Stimulated activated naive CD8-positive, alpha-beta T cell treated with anti-CD3 and anti-CD28 coated beads, Interleukin-15, Interleukin-2, amounts not matched to agents 100 ng/mL and 50 ng/mL, for 24 hours (primary cell): ENCODE results near the gene MAFB.

Experiments
- H3K27ac Mint-ChIP-seq: one replicate; pipeline ENCODE4 v1.8.0; 2021; ENCODE audit warnings: mild to moderate bottlenecking, mixed read lengths
- H3K27me3 Mint-ChIP-seq: one replicate; pipeline ENCODE4 v1.8.0; 2021; ENCODE audit warnings: mixed read lengths
- H3K36me3 Mint-ChIP-seq: one replicate; pipeline ENCODE4 v1.8.0; 2021; ENCODE audit warnings: low read depth, mixed read lengths
- H3K4me1 Mint-ChIP-seq: one replicate; pipeline ENCODE4 v1.8.0; 2021; ENCODE audit warnings: low read depth, mixed read lengths
- H3K4me3 Mint-ChIP-seq: one replicate; pipeline ENCODE4 v1.8.0; 2021; ENCODE audit warnings: mild to moderate bottlenecking, mixed read lengths
- H3K9me3 Mint-ChIP-seq: one replicate; pipeline ENCODE4 v1.8.0; 2021; ENCODE audit warnings: mixed read lengths

Gene MAFB

DNA sequence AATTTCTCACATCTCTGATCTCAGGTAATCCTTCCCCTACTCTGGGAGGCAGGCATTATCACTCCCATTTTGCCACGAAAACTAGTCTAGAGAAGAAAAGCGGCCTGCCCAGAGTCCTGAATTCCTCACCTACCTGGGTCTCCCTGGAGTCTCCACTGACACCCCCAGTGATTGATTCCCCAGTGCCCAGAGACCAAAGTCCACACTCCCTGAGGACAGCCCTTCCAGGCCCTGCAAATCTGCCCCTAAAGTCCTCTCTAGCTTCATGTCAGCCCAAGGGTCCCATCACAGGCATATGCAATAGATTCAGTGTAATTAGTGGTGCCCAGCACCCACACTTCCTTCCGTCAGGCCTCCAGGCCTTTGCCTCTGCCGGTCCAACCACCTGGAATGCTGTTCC is 47.2 kb downstream of the MAFB start:
- Mint-ChIP-seq H3K4me1 (no peaks in the 10 kb centered on the region), H3K36me3 (no peaks in the 10 kb centered on the region), H3K27me3 (peaks cover 10% of the 10 kb centered on the region), H3K4me3 (no peak overlapping the region), H3K9me3 (no peaks in the 10 kb centered on the region), H3K27ac (no peak overlapping the region)

DNA sequence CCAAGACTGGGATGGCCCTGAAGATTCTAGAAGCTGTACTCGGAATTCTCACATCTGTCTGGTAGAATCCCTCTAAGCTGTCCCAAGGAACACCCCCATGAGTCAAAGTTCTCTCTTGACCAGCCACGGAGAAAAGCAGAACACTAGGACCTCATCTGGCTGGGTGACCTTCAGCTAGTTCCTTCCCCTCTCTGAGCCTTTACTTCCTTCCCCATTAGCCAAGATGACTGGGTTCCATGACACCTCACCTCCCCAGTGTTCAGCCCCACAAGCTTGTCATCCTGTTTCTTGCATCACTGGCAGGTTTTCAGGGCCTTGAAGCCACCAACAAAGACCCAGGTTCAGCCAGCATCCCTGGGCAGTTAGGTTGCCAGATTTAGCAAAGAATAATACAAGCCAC is 47.8 kb downstream of the MAFB start:
- Mint-ChIP-seq H3K27ac (no peak overlapping the region), H3K4me1 (no peaks in the 10 kb centered on the region), H3K36me3 (no peaks in the 10 kb centered on the region), H3K9me3 (no peaks in the 10 kb centered on the region), H3K27me3 (peaks cover 10% of the 10 kb centered on the region), H3K4me3 (no peak overlapping the region)

DNA sequence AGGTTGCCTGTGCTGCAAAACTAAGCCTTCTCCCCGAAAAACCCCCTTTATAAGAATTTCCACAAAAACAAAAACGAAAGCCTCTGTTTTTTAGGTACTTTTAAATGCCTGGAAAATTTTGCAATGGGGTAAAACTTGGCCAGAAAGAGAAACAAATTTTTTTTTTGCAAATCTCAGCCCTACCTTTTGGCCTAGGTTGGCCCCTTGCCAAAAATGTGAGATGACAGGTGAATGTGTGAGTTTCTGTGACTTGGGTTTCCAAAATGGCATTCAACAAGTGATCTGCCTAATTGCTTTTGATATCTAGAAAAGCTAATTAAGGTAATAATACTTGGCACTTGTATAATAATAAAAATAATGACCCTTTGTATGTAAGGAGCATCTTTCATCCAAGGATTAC is 48.4 kb downstream of the MAFB start:
- Mint-ChIP-seq H3K4me1 (no peaks in the 10 kb centered on the region), H3K4me3 (no peak overlapping the region), H3K9me3 (no peaks in the 10 kb centered on the region), H3K36me3 (no peaks in the 10 kb centered on the region), H3K27ac (no peak overlapping the region), H3K27me3 (peaks cover 7% of the 10 kb centered on the region)

DNA sequence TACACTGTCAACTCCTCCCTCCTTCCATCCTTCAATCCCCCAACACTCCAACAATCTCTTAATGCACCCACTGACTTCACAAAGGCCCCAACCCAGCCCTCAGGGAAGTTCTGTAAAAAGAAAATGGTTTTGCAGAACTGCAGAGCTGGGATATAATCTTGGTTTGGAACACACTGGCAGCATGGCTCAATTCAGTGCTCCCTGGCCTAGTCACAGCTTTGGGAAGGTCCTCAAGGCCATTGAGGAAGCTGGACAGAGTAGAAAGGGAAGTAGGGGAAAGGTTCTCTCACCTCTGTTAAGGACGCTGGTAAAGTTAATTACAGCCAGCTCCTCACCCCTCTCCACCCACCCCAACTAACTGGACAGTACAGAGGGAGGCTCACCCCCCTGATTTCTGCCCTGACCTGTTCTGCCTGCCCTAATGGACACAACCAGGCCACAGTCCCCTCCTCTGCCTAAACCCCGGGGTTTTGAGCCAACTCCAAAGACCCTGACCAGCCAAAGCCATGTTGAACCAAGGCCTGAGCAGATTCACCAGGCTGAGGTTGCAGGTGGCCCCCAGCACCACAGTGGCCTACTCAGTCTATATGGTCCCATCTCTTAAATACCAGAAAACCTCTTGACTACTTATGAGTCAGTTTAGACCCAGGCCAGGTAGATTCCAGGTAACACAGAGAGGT is 49.2 kb downstream of the MAFB start:
- H3K36me3 Mint-ChIP-seq, result no peaks in the 10 kb centered on the region
- H3K27ac Mint-ChIP-seq, result no peak overlapping the region
- H3K4me1 Mint-ChIP-seq, result no peaks in the 10 kb centered on the region

DNA sequence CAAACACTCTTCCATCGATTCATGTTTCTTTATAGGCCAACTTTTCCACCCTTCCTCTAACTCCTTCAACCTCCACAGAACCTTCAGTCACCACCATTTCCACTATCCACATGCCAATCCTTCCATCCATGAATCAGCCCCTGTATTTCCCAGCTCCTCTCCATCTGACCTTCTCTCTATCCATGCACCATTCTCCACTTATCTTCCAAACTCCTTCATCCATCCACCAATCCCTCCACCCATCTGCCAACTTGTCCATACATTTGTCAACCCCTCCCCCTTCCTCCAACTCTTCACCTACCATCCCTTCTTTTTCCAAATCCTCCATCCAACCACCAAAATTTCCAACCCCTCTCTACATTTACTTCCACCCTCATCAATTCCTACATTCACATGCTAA is 49.9 kb downstream of the MAFB start:
- H3K4me1 Mint-ChIP-seq, result no peaks in the 10 kb centered on the region
- H3K9me3 Mint-ChIP-seq, result no peaks in the 10 kb centered on the region
- H3K27me3 Mint-ChIP-seq, result peaks cover 7% of the 10 kb centered on the region
- no peak overlapping the region for H3K27ac Mint-ChIP-seq
- no peaks in the 10 kb centered on the region for H3K36me3 Mint-ChIP-seq
- H3K4me3 Mint-ChIP-seq, result no peak overlapping the region

More for the DNA sequence above, 49.2 kb downstream of the MAFB start:
- Mint-ChIP-seq H3K9me3 (no peaks in the 10 kb centered on the region), H3K4me3 (no peak overlapping the region), H3K27me3 (peaks cover 7% of the 10 kb centered on the region)

DNA sequence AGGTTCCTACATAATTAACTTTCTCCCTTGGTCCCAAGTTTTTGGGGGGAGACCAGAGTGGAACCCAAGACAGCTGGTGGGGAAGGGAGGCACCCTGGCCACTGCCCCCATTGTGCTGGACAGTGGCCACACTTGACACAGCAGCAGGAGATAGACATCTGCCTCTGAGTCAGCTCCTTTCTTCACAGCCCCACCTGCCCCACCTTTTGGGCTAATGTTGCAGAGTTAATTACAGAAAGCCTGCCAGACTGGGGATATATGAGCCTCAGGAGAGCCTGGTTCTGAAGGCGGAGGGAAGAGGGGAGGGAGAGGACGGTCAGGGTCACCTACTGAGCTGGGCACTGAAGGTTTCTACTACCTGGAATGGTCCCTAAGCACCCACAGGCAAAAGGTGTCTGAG is 50.6 kb downstream of the MAFB start:
- no peaks in the 10 kb centered on the region for H3K4me1 Mint-ChIP-seq
- H3K27ac Mint-ChIP-seq, result no peak overlapping the region
- no peaks in the 10 kb centered on the region for H3K9me3 Mint-ChIP-seq
- H3K4me3 Mint-ChIP-seq, result no peak overlapping the region
- H3K27me3 Mint-ChIP-seq, result peaks cover 7% of the 10 kb centered on the region
- no peaks in the 10 kb centered on the region for H3K36me3 Mint-ChIP-seq

DNA sequence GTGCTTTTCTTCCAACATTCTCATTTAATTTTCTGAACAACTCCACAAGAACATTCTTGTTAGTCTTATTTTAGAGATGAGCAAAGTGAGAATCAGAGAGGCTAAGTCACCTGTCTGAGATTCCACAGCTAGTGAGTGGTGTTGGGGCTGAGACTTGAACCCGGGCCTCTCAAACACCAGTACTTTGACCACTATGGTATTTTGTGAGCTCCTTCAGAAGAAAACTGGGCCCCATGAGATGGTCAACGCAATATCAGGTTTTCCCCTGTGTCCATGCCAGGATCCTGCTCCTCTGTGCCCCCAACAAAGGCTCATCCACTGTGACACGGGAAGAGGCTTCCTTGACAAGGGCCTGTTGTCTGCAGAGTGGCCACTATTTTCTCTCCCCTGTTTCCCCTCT is 51.9 kb downstream of the MAFB start:
- Mint-ChIP-seq H3K36me3 (no peaks in the 10 kb centered on the region), H3K27me3 (peaks cover 7% of the 10 kb centered on the region), H3K27ac (no peak overlapping the region), H3K4me1 (no peaks in the 10 kb centered on the region), H3K4me3 (no peak overlapping the region), H3K9me3 (no peaks in the 10 kb centered on the region)

DNA sequence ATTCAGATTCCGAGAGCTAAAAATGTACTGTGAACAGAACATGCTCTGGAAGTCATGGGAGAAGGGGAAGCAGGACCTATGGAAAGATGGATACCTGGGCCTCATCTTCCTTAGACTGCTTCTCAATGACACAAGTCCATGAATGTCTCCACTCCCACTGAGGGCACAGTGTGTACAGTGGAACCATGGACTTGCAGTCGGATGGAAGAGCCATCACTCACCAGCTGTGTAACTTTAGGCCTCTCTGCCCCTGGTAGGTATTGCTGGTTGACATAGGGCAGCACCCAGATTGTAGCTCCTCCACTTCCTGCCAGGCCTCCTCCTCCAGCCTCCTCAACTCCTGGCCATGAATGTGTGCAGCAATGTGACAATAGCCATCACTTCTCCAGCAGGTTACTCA is 52.5 kb downstream of the MAFB start:
- H3K36me3 Mint-ChIP-seq, result no peaks in the 10 kb centered on the region
- H3K4me3 Mint-ChIP-seq, result no peak overlapping the region
- no peaks in the 10 kb centered on the region for H3K9me3 Mint-ChIP-seq
- peaks cover 7% of the 10 kb centered on the region for H3K27me3 Mint-ChIP-seq
- no peak overlapping the region for H3K27ac Mint-ChIP-seq
- no peaks in the 10 kb centered on the region for H3K4me1 Mint-ChIP-seq

DNA sequence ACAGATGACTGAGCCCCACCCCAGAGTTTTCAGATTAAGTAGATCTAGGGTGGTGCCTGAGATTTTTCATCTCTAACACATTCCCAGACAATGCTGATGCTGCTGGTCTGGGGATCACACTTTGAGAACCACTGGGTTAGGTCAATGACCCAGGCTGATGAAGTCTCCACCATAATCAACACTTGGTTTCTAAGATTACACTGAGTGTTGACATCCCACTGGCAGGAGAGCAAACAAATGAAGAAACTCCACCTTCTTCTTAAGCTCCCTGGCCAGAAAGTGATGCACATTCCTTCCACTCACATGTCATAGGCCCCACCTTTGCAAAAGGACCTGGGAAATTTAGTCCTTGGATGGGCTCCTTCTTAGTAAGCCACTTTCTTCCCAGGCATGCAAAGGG is 53.1 kb downstream of the MAFB start:
- H3K27ac Mint-ChIP-seq, result no peak overlapping the region
- no peaks in the 10 kb centered on the region for H3K4me1 Mint-ChIP-seq
- peaks cover 7% of the 10 kb centered on the region for H3K27me3 Mint-ChIP-seq
- no peaks in the 10 kb centered on the region for H3K9me3 Mint-ChIP-seq
- H3K36me3 Mint-ChIP-seq, result no peaks in the 10 kb centered on the region
- H3K4me3 Mint-ChIP-seq, result no peak overlapping the region
